ENCODE results near the gene SLAMF7.

DNA sequence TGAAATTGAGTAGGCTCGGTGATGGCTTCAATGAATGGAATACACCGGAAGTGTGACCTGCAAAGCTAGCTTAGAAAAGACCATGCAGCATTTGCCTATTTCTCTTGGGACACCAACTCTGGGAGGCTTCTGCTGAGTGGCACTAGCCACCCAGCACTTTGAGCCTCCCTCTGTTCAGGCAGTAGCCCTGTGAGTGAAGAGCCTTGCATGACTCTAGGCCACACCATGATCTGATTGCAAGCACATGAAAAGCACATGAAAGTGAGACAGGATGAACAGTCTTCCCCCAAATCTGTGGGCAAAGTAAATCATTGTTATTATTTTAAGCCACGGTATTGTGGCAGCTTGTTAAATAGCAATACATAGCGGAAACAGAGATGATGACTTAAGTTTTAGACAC, 30.2 kb upstream of the SLAMF7 start:
- TF ChIP-seq TAF1 (IDR thresholded peaks at IDR 0.05; ENCODE audit: low read depth, low read length) (no peak), JUN (IDR thresholded peaks at IDR 0.05; ENCODE audit: low read depth, low read length) (no peak)
- TF ChIP-seq, protein P1, sequence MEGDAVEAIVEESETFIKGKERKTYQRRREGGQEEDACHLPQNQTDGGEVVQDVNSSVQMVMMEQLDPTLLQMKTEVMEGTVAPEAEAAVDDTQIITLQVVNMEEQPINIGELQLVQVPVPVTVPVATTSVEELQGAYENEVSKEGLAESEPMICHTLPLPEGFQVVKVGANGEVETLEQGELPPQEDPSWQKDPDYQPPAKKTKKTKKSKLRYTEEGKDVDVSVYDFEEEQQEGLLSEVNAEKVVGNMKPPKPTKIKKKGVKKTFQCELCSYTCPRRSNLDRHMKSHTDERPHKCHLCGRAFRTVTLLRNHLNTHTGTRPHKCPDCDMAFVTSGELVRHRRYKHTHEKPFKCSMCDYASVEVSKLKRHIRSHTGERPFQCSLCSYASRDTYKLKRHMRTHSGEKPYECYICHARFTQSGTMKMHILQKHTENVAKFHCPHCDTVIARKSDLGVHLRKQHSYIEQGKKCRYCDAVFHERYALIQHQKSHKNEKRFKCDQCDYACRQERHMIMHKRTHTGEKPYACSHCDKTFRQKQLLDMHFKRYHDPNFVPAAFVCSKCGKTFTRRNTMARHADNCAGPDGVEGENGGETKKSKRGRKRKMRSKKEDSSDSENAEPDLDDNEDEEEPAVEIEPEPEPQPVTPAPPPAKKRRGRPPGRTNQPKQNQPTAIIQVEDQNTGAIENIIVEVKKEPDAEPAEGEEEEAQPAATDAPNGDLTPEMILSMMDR (IDR thresholded peaks at IDR 0.05; ENCODE audit: control extremely low read depth in 1 of 3, insufficient read depth in 1 of 3, low read depth in 1 of 3, low read length in 3 of 3) = no peak
- TF ChIP-seq, protein P2, sequence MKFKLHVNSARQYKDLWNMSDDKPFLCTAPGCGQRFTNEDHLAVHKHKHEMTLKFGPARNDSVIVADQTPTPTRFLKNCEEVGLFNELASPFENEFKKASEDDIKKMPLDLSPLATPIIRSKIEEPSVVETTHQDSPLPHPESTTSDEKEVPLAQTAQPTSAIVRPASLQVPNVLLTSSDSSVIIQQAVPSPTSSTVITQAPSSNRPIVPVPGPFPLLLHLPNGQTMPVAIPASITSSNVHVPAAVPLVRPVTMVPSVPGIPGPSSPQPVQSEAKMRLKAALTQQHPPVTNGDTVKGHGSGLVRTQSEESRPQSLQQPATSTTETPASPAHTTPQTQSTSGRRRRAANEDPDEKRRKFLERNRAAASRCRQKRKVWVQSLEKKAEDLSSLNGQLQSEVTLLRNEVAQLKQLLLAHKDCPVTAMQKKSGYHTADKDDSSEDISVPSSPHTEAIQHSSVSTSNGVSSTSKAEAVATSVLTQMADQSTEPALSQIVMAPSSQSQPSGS (IDR thresholded peaks at IDR 0.05; ENCODE audit: low read length) = no peak

Data from H1 (cell line).